Neural cell (in vitro differentiated cells): Measurements from ENCODE around the gene NOS1AP.

Experiments
- EZH2 ChIP-seq: fragments of 200-600, 300-800 bp; shearing (Covaris generic), sonication (generic); IDR thresholded peaks from 2 replicates; pipeline ENCODE4 v1.6.1; 2014; ENCODE audit warnings: antibody characterized with exemption, low read length, borderline replicate concordance, mild to moderate bottlenecking; ENCODE audit not compliant: insufficient read depth, poor library complexity, severe bottlenecking
- MXI1 ChIP-seq: fragments of 450-650 bp; conservative IDR thresholded peaks from 2 replicates; pipeline ENCODE4 v1.6.1; 2014; ENCODE audit warnings: antibody characterized with exemption, mild to moderate bottlenecking; ENCODE audit not compliant: poor library complexity, severe bottlenecking
- POLR2AphosphoS5 ChIP-seq: IDR thresholded peaks from 2 replicates; pipeline ENCODE4 v1.6.1; 2012
- RAD21 ChIP-seq: fragments of 450-650 bp; conservative IDR thresholded peaks from 2 replicates; pipeline ENCODE4 v1.6.1; 2014; ENCODE audit warnings: antibody characterized with exemption, mild to moderate bottlenecking, moderate library complexity
- SMC3 ChIP-seq: fragments of 450-650 bp; conservative IDR thresholded peaks from 2 replicates; pipeline ENCODE4 v1.6.1; 2014; ENCODE audit warnings: antibody characterized with exemption, mild to moderate bottlenecking, moderate library complexity; ENCODE audit not compliant: poor library complexity
- TAF1 ChIP-seq: IDR thresholded peaks from 2 replicates; pipeline ENCODE4 v1.6.1; 2012; ENCODE audit warnings: low read depth
- TF ChIP-seq, protein P1 (sequence below): fragments of 450-650 bp; IDR thresholded peaks from 2 replicates; pipeline ENCODE4 v1.5.1; 2014; ENCODE audit warnings: antibody characterized with exemption, mild to moderate bottlenecking, moderate library complexity; ENCODE audit not compliant: poor library complexity, severe bottlenecking
- TF ChIP-seq, protein P2 (sequence below): IDR thresholded peaks from 2 replicates; pipeline ENCODE4 v1.6.1; 2012; ENCODE audit warnings: borderline replicate concordance

DNA sequence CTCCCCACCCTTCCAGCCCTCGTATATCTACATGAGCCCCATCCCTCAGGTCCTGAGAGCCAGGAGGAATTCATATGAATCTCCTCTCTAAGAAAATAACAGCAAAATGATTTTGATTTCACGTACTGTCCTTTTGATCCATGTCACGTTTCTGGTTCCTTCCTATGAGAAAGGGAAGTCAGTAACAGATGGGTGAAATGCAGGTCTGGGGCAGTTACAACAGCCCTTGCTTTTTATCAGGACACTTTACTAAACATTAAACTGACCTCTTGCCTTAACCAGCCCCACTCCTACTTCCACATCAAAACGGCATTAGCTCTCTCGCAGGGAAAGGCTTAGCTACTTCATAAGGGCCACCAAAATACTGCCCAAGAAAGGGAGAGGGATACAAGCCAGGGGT lies 248.1 kb downstream of the NOS1AP start:
- TF ChIP-seq, protein P1, sequence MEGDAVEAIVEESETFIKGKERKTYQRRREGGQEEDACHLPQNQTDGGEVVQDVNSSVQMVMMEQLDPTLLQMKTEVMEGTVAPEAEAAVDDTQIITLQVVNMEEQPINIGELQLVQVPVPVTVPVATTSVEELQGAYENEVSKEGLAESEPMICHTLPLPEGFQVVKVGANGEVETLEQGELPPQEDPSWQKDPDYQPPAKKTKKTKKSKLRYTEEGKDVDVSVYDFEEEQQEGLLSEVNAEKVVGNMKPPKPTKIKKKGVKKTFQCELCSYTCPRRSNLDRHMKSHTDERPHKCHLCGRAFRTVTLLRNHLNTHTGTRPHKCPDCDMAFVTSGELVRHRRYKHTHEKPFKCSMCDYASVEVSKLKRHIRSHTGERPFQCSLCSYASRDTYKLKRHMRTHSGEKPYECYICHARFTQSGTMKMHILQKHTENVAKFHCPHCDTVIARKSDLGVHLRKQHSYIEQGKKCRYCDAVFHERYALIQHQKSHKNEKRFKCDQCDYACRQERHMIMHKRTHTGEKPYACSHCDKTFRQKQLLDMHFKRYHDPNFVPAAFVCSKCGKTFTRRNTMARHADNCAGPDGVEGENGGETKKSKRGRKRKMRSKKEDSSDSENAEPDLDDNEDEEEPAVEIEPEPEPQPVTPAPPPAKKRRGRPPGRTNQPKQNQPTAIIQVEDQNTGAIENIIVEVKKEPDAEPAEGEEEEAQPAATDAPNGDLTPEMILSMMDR: no peak
- no peak for TF ChIP-seq POLR2AphosphoS5
- no peak for TF ChIP-seq TAF1
- TF ChIP-seq EZH2: no peak
- TF ChIP-seq RAD21: no peak
- TF ChIP-seq, protein P2, sequence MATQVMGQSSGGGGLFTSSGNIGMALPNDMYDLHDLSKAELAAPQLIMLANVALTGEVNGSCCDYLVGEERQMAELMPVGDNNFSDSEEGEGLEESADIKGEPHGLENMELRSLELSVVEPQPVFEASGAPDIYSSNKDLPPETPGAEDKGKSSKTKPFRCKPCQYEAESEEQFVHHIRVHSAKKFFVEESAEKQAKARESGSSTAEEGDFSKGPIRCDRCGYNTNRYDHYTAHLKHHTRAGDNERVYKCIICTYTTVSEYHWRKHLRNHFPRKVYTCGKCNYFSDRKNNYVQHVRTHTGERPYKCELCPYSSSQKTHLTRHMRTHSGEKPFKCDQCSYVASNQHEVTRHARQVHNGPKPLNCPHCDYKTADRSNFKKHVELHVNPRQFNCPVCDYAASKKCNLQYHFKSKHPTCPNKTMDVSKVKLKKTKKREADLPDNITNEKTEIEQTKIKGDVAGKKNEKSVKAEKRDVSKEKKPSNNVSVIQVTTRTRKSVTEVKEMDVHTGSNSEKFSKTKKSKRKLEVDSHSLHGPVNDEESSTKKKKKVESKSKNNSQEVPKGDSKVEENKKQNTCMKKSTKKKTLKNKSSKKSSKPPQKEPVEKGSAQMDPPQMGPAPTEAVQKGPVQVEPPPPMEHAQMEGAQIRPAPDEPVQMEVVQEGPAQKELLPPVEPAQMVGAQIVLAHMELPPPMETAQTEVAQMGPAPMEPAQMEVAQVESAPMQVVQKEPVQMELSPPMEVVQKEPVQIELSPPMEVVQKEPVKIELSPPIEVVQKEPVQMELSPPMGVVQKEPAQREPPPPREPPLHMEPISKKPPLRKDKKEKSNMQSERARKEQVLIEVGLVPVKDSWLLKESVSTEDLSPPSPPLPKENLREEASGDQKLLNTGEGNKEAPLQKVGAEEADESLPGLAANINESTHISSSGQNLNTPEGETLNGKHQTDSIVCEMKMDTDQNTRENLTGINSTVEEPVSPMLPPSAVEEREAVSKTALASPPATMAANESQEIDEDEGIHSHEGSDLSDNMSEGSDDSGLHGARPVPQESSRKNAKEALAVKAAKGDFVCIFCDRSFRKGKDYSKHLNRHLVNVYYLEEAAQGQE: no peak
- no peak for TF ChIP-seq SMC3
- TF ChIP-seq MXI1: no peak
